ENCODE results near the gene FBXL22.

DNA sequence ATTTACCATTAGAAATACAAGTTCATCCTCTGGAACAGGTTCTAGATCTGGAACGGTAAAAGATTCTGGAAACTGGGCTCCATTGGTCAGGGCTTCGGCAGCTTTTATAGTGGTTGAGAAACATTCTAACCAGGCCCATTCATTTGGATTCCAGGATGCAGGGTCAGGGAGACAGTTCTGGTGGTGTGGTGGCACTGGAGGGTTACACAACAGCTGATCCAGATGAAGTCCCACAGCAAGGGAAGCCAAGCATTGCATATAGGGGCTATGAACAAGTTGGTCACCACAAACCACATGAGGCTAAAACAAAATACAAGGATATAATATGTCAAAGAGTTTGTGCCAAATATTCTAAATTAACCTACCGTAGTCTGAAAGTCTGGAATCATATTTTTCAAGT, 43.0 kb downstream of the FBXL22 start:
- no peak for TF ChIP-seq EZH2 (IDR thresholded peaks at IDR 0.05; ENCODE audit: low read length, unreplicated experiment)
- TF ChIP-seq, protein P1, sequence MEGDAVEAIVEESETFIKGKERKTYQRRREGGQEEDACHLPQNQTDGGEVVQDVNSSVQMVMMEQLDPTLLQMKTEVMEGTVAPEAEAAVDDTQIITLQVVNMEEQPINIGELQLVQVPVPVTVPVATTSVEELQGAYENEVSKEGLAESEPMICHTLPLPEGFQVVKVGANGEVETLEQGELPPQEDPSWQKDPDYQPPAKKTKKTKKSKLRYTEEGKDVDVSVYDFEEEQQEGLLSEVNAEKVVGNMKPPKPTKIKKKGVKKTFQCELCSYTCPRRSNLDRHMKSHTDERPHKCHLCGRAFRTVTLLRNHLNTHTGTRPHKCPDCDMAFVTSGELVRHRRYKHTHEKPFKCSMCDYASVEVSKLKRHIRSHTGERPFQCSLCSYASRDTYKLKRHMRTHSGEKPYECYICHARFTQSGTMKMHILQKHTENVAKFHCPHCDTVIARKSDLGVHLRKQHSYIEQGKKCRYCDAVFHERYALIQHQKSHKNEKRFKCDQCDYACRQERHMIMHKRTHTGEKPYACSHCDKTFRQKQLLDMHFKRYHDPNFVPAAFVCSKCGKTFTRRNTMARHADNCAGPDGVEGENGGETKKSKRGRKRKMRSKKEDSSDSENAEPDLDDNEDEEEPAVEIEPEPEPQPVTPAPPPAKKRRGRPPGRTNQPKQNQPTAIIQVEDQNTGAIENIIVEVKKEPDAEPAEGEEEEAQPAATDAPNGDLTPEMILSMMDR (conservative IDR thresholded peaks at IDR 0.05; ENCODE audit: low read depth, low read length), result no peak
- TF ChIP-seq EZH2phosphoT487 (IDR thresholded peaks at IDR 0.05; ENCODE audit: borderline replicate concordance, low read length), result no peak

Data from PC-3 (cell line).